Measurements from ENCODE around the gene GUCY1A1.
A peak's percentile ranks its signal among the peaks of the same experiment; 100 is the strongest.
"Not testable (repeated sequence)": the region's sequence is repeated elsewhere in the genome, so short reads cannot be mapped to it uniquely, and the experiment has no call there.

Gene GUCY1A1

GRCh38 chr4:155650785-155651184, 15.9 kb upstream of the GUCY1A1 start:
- ATAC-seq, result not testable (repeated sequence)

- ATAC-seq, result no peak
- TF ChIP-seq GLIS3 (CRISPR knock-in tag; IDR thresholded peaks at IDR 0.05) (peak; percentile 97), BACH2 (CRISPR knock-in tag; IDR thresholded peaks at IDR 0.05; ENCODE audit: borderline replicate concordance) (no peak), ZNF70 (CRISPR knock-in tag; IDR thresholded peaks at IDR 0.05) (no peak), PPARA (CRISPR knock-in tag; IDR thresholded peaks at IDR 0.05; ENCODE audit: borderline replicate concordance) (no peak), ZNF8 (CRISPR knock-in tag; IDR thresholded peaks at IDR 0.05) (peak; percentile 44; the same call in 1 of the 2 replicates), TSHZ2 (CRISPR knock-in tag; IDR thresholded peaks at IDR 0.05) (peak; percentile 94), ISL1 (CRISPR knock-in tag; IDR thresholded peaks at IDR 0.05) (peak; percentile 100), TOX (CRISPR knock-in tag; IDR thresholded peaks at IDR 0.05; ENCODE audit: borderline replicate concordance) (no peak), ZFP3 (CRISPR knock-in tag; IDR thresholded peaks at IDR 0.05) (peak; percentile 87), RARB (CRISPR knock-in tag; IDR thresholded peaks at IDR 0.05) (no peak), CSDC2 (CRISPR knock-in tag; IDR thresholded peaks at IDR 0.05) (peak; percentile 71; the same call in 1 of the 2 replicates), ESRRG (CRISPR knock-in tag; IDR thresholded peaks at IDR 0.05) (peak; percentile 95), ZFP30 (CRISPR knock-in tag; IDR thresholded peaks at IDR 0.05) (no peak), SNAI2 (CRISPR knock-in tag; IDR thresholded peaks at IDR 0.05) (peak; percentile 67; the same call in 1 of the 2 replicates), CREB5 (CRISPR knock-in tag; IDR thresholded peaks at IDR 0.05; ENCODE audit: low read depth) (peak; percentile 97), ARNTL (CRISPR knock-in tag; IDR thresholded peaks at IDR 0.05; ENCODE audit: borderline replicate concordance, low read depth) (no peak), OSR1 (CRISPR knock-in tag; IDR thresholded peaks at IDR 0.05) (no peak), CSRNP3 (CRISPR knock-in tag; IDR thresholded peaks at IDR 0.05) (peak; percentile 93), ZNF565 (CRISPR knock-in tag; conservative IDR thresholded peaks at IDR 0.05; ENCODE audit: low read depth) (no peak; the same call in 1 of the 2 replicates), TCF4 (CRISPR knock-in tag; IDR thresholded peaks at IDR 0.05; ENCODE audit: borderline replicate concordance) (peak; percentile 74), ZC3H10 (CRISPR knock-in tag; IDR thresholded peaks at IDR 0.05) (no peak), PATZ1 (CRISPR knock-in tag; IDR thresholded peaks at IDR 0.05; ENCODE audit: borderline replicate concordance) (peak; percentile 81; the same call in 1 of the 2 replicates), POU6F1 (CRISPR knock-in tag; IDR thresholded peaks at IDR 0.05; ENCODE audit: borderline replicate concordance, low read depth) (no peak)
These were observed 13.6 kb upstream of the GUCY1A1 start for GRCh38 chr4:155653052-155653451.

- TF ChIP-seq CSDC2 (CRISPR knock-in tag; IDR thresholded peaks at IDR 0.05) (no peak), ZFP3 (CRISPR knock-in tag; IDR thresholded peaks at IDR 0.05) (no peak), TSHZ2 (CRISPR knock-in tag; IDR thresholded peaks at IDR 0.05) (no peak), ESRRG (CRISPR knock-in tag; IDR thresholded peaks at IDR 0.05) (no peak)
- ATAC-seq, result no peak
These were observed 10.6 kb upstream of the GUCY1A1 start for GRCh38 chr4:155656025-155656424.

Data from SK-N-SH treated with all-trans-retinoic acid at 6 μM for 48 hours (cell line).